Measurements from ENCODE around the gene MYO15B. TPM values are rescaled to one million over a fixed set of nuclear protein-coding genes. Genes with fewer than 3 reads are reported as not detected.

Gene MYO15B
- total and polyA plus RNA-seq, 2 donors (not counting 1 experiment from before 2014, with no cell fraction given) = 0.49 to 14.4 TPM

- H2AFZ ChIP-seq (ENCODE audit: low read length) = no peak overlapping the region
- peaks cover 8% of the 10 kb centered on the region for H3K4me1 ChIP-seq (ENCODE audit: control insufficient read depth, extremely low read depth, insufficient read depth, low read length)
- DNase-seq (ENCODE audit: low read depth in 2 of 2) = no peak
- no peak overlapping the region for H3K9ac ChIP-seq (ENCODE audit: insufficient read depth, low read length)
- H3K79me2 ChIP-seq (ENCODE audit: control insufficient read depth, insufficient read depth, low read length) = peaks cover 45% of the 10 kb centered on the region
- H3K4me2 ChIP-seq (ENCODE audit: extremely low read depth, insufficient read depth, low read length) = peak overlapping the region; percentile 76
- H3K4me3 ChIP-seq (replicated peaks in 1 of 4; ENCODE audit: control extremely low read depth in 1 of 4, insufficient read depth in 1 of 4, low read depth in 3 of 4, low read length in 4 of 4) = peak overlapping the region; percentile 72 to 100 (median 99)
- H3K36me3 ChIP-seq (ENCODE audit: control insufficient read depth, insufficient read depth, low read length) = peaks cover 12% of the 10 kb centered on the region
- H3K27me3 ChIP-seq (ENCODE audit: control insufficient read depth, insufficient read depth, low read length) = no peaks in the 10 kb centered on the region
- TF ChIP-seq EZH2 (IDR thresholded peaks at IDR 0.05; ENCODE audit: low read length, missing control alignments) (no peak), CTCF (conservative IDR thresholded peaks at IDR 0.05 in 1 of 2, IDR thresholded peaks at IDR 0.05 in 1 of 2; ENCODE audit: low read depth in 1 of 2, low read length in 2 of 2) (no peak)
- no peaks in the 10 kb centered on the region for H3K9me3 ChIP-seq (ENCODE audit: control insufficient read depth, insufficient read depth, low read depth, low read length)
- no peak overlapping the region for H3K27ac ChIP-seq (ENCODE audit: insufficient read depth, low read length)
- H4K20me1 ChIP-seq (ENCODE audit: control insufficient read depth, extremely low read depth, insufficient read depth, low read length) = peaks cover 3% of the 10 kb centered on the region
Measured at GRCh38 chr17:75665981-75666380, 78.4 kb downstream of the MYO15B start.

GRCh38 chr17:75666959-75667790, 79.6 kb downstream of the MYO15B start, which contains the start of the genes RECQL5 and SAP30BP:
Gene RECQL5, minus strand, starts transcription at chr17:75667154. Its CDS starts 597 bp downstream, at chr17:75666557.
Gene SAP30BP, plus strand, starts transcription at chr17:75667338. Its CDS starts 35 bp downstream, at chr17:75667373.
- peaks cover 8% of the 10 kb centered on the region for H3K4me1 ChIP-seq (ENCODE audit: control insufficient read depth, extremely low read depth, insufficient read depth, low read length)
- peak within 1 kb of the TSS; percentile 99 for H3K27ac ChIP-seq (ENCODE audit: insufficient read depth, low read length)
- no peaks in the 10 kb centered on the region for H3K9me3 ChIP-seq (ENCODE audit: control insufficient read depth, insufficient read depth, low read depth, low read length)
- peaks cover 3% of the 10 kb centered on the region for H4K20me1 ChIP-seq (ENCODE audit: control insufficient read depth, extremely low read depth, insufficient read depth, low read length)
- H3K79me2 ChIP-seq (ENCODE audit: control insufficient read depth, insufficient read depth, low read length) = peaks cover 55% of the 10 kb centered on the region
- peak within 1 kb of the TSS; percentile 94 for H3K9ac ChIP-seq (ENCODE audit: insufficient read depth, low read length)
- DNase-seq (ENCODE audit: low read depth in 2 of 2) = peak; percentile 97 to 99
- H3K4me3 ChIP-seq (replicated peaks in 1 of 4; ENCODE audit: control extremely low read depth in 1 of 4, insufficient read depth in 1 of 4, low read depth in 3 of 4, low read length in 4 of 4) = peak within 1 kb of the TSS; percentile 72 to 100 (median 99)
- no peaks in the 10 kb centered on the region for H3K27me3 ChIP-seq (ENCODE audit: control insufficient read depth, insufficient read depth, low read length)
- H3K36me3 ChIP-seq (ENCODE audit: control insufficient read depth, insufficient read depth, low read length) = peaks cover 15% of the 10 kb centered on the region
- H3K4me2 ChIP-seq (ENCODE audit: extremely low read depth, insufficient read depth, low read length) = peak within 1 kb of the TSS; percentile 96
- H2AFZ ChIP-seq (ENCODE audit: low read length) = peak within 1 kb of the TSS; percentile 82
- TF ChIP-seq CTCF (conservative IDR thresholded peaks at IDR 0.05 in 1 of 2, IDR thresholded peaks at IDR 0.05 in 1 of 2; ENCODE audit: low read depth in 1 of 2, low read length in 2 of 2) = no peak
- no peak for TF ChIP-seq EZH2 (IDR thresholded peaks at IDR 0.05; ENCODE audit: low read length, missing control alignments)

- no peaks in the 10 kb centered on the region for H3K9me3 ChIP-seq (ENCODE audit: control insufficient read depth, insufficient read depth, low read depth, low read length)
- no peaks in the 10 kb centered on the region for H3K27me3 ChIP-seq (ENCODE audit: control insufficient read depth, insufficient read depth, low read length)
- DNase-seq (ENCODE audit: low read depth in 2 of 2) = no peak
- peaks cover 8% of the 10 kb centered on the region for H3K4me1 ChIP-seq (ENCODE audit: control insufficient read depth, extremely low read depth, insufficient read depth, low read length)
- peaks cover 12% of the 10 kb centered on the region for H3K36me3 ChIP-seq (ENCODE audit: control insufficient read depth, insufficient read depth, low read length)
- H4K20me1 ChIP-seq (ENCODE audit: control insufficient read depth, extremely low read depth, insufficient read depth, low read length) = peaks cover 3% of the 10 kb centered on the region
- H3K4me3 ChIP-seq (replicated peaks in 1 of 4; ENCODE audit: control extremely low read depth in 1 of 4, insufficient read depth in 1 of 4, low read depth in 3 of 4, low read length in 4 of 4) = peak overlapping the region; percentile 72 to 100 (median 99)
- TF ChIP-seq EZH2 (IDR thresholded peaks at IDR 0.05; ENCODE audit: low read length, missing control alignments) (no peak), CTCF (conservative IDR thresholded peaks at IDR 0.05 in 1 of 2, IDR thresholded peaks at IDR 0.05 in 1 of 2; ENCODE audit: low read depth in 1 of 2, low read length in 2 of 2) (no peak)
- peak overlapping the region; percentile 96 for H3K4me2 ChIP-seq (ENCODE audit: extremely low read depth, insufficient read depth, low read length)
- no peak overlapping the region for H2AFZ ChIP-seq (ENCODE audit: low read length)
- peak overlapping the region; percentile 99 for H3K27ac ChIP-seq (ENCODE audit: insufficient read depth, low read length)
- peaks cover 56% of the 10 kb centered on the region for H3K79me2 ChIP-seq (ENCODE audit: control insufficient read depth, insufficient read depth, low read length)
- peak overlapping the region; percentile 94 for H3K9ac ChIP-seq (ENCODE audit: insufficient read depth, low read length)
Measured at GRCh38 chr17:75667825-75668224, 80.2 kb downstream of the MYO15B start.
